Glutamatergic neuron (in vitro differentiated cells): ENCODE results near the gene EFNB2. TPM values are rescaled to one million over a fixed set of nuclear protein-coding genes. Genes with fewer than 3 reads are reported as not detected.

Source experiments
- DNase-seq: peaks from one replicate; pipeline ENCODE4 v3.0.0; 2022
- H3K27ac Mint-ChIP-seq: one replicate; pipeline ENCODE4 v1.8.0; 2020; ENCODE audit warnings: mild to moderate bottlenecking, mixed read lengths, inconsistent platforms; ENCODE audit not compliant: unreplicated experiment
- H3K27me3 Mint-ChIP-seq: one replicate; pipeline ENCODE4 v1.8.0; 2020; ENCODE audit warnings: mild to moderate bottlenecking, moderate library complexity, mixed read lengths, inconsistent platforms; ENCODE audit not compliant: unreplicated experiment
- H3K36me3 Mint-ChIP-seq: one replicate; pipeline ENCODE4 v1.8.0; 2020; ENCODE audit warnings: mild to moderate bottlenecking, mixed read lengths, inconsistent platforms; ENCODE audit not compliant: unreplicated experiment
- H3K4me1 Mint-ChIP-seq: one replicate; pipeline ENCODE4 v1.8.0; 2020; ENCODE audit warnings: mild to moderate bottlenecking, low read depth, mixed read lengths, inconsistent platforms; ENCODE audit not compliant: unreplicated experiment
- H3K4me3 Mint-ChIP-seq: one replicate; pipeline ENCODE4 v1.8.0; 2020; ENCODE audit warnings: mild to moderate bottlenecking, mixed read lengths, inconsistent platforms; ENCODE audit not compliant: unreplicated experiment
- H3K9me3 Mint-ChIP-seq: one replicate; pipeline ENCODE4 v1.8.0; 2020; ENCODE audit warnings: mild to moderate bottlenecking, moderate library complexity, mixed read lengths, inconsistent platforms; ENCODE audit not compliant: unreplicated experiment
- CTCF ChIP-seq: fragments of 200-600 bp; sonication (generic); IDR thresholded peaks from one replicate; pipeline ENCODE4 v1.5.0; 2021; ENCODE audit not compliant: partially characterized antibody, unreplicated experiment
- total RNA-seq: library from RNA; stranded (reverse); fragmentation: NEBNext Ultra II Directional; extraction: Animal tissue kit (Norgen Biotek cat#: 25700); gene quantifications from one replicate; pipeline ENCODE4 v1.2.1, GENCODE V29; 2021; ENCODE audit not compliant: unreplicated experiment

Gene EFNB2
- total RNA-seq, 1 donor from 2014 or later = 51.1 TPM

GRCh38 chr13:106490569-106491321, 44.7 kb downstream of the EFNB2 start:
- Mint-ChIP-seq H3K4me1 (peaks cover 2% of the 10 kb centered on the region), H3K27ac (no peak overlapping the region), H3K9me3 (peaks cover 4% of the 10 kb centered on the region), H3K27me3 (no peaks in the 10 kb centered on the region), H3K36me3 (no peaks in the 10 kb centered on the region), H3K4me3 (no peak overlapping the region)
- no peak for TF ChIP-seq CTCF
- no peak for DNase-seq

DNA sequence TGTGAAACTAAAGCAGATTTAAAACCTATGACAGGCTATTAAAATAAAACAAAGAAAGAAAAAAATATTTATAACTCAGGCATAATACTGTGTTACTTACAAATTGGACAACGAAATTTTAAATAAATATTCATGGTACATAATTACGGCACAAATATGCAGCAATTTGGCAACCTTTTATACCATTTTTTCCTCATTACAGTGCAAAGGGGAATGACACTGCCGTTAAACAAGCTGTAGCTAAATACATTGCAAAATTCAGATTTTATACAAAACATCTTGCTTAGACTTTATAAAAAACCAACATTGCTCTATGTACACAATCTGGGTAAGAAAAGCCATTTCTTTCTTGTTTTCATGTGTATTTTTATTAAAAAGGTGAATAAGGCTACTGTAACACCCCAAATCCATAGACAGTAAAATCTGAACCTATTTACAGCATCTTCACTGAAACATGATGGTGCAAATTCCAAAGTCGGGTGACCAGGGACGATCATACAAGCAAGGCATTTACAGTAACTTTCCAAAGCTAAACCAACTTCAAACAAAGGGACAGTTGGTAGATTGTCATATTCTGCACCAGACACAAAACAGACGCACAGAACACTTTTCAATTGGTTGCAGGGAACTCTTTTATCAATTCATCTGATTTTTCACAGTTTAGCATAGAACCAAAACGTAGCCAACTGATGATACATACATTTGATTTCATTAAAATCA, 45.5 kb downstream of the EFNB2 start:
- Mint-ChIP-seq H3K27ac (no peak overlapping the region), H3K36me3 (no peaks in the 10 kb centered on the region), H3K27me3 (no peaks in the 10 kb centered on the region), H3K4me3 (no peak overlapping the region), H3K4me1 (peaks cover 2% of the 10 kb centered on the region), H3K9me3 (peaks cover 4% of the 10 kb centered on the region)
- DNase-seq = no peak
- no peak for TF ChIP-seq CTCF

DNA sequence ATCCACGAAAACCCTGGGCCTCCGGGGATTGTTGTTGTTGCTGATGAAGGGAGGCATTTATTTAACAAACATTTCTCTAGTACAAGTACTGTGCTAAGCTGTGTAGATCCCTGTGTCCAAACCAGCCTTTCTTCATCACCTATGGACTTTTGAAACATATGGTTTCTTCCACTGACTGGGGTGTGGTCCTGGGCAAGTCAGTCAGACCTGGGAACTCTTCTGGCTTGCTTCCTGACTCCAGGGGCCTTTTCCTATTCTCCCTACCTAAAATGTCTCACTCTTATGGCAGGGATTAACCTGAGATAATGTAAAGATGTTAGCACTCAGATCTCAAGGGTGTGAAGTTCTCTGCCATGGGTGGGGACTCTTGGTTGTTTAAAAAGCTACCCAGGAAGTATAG, 46.8 kb downstream of the EFNB2 start:
- H3K36me3 Mint-ChIP-seq = no peaks in the 10 kb centered on the region
- no peak for TF ChIP-seq CTCF
- H3K4me1 Mint-ChIP-seq = peaks cover 2% of the 10 kb centered on the region
- no peak for DNase-seq
- peaks cover 1% of the 10 kb centered on the region for H3K27me3 Mint-ChIP-seq
- no peak overlapping the region for H3K4me3 Mint-ChIP-seq
- peaks cover 4% of the 10 kb centered on the region for H3K9me3 Mint-ChIP-seq
- H3K27ac Mint-ChIP-seq = no peak overlapping the region

DNA sequence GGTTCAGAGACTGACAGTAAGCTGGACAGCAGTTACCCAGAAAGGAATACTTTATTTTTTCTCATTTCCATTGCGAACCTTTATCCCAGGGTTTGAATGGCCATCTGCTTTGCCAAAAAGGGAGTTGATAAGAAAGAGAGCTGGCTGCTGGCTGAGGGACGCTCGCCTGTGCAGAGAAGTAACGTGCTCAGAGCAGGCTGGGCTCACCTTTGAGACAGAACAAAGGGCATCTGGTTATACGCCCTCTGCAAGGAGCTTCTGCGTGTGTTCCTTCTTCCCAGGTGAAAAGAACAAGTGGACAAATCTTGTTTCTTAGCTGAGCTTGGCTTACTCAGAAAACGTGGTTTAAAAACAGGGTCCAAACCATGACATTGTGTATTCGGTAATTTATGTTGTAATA, 47.4 kb downstream of the EFNB2 start:
- H3K36me3 Mint-ChIP-seq = no peaks in the 10 kb centered on the region

More for the DNA sequence above, 47.4 kb downstream of the EFNB2 start:
- Mint-ChIP-seq H3K4me1 (peaks cover 2% of the 10 kb centered on the region), H3K4me3 (no peak overlapping the region), H3K27me3 (peaks cover 1% of the 10 kb centered on the region), H3K27ac (no peak overlapping the region), H3K9me3 (peaks cover 4% of the 10 kb centered on the region)
- DNase-seq = no peak
- no peak for TF ChIP-seq CTCF
